Panc1 (cell line): ENCODE results near the gene PTGIR.

Experiments used
- CTCF ChIP-seq: fragments of 450-650 bp; IDR thresholded peaks from 2 replicates; pipeline ENCODE4 v1.5.1; 2017; ENCODE audit warnings: mild to moderate bottlenecking
- POLR2AphosphoS5 ChIP-seq: IDR thresholded peaks from 2 replicates; pipeline ENCODE4 v1.6.1; 2012; ENCODE audit warnings: mild to moderate bottlenecking, low read depth, low read length, moderate library complexity
- REST ChIP-seq, 2 experiments: IDR thresholded peaks; 2 replicates each; pipeline ENCODE4 v1.6.1; 2011 to 2012; ENCODE audit warnings: low read depth in 2 of 2, control low read depth in 1 of 2, low read length in 1 of 2, mild to moderate bottlenecking in 1 of 2, moderate library complexity in 1 of 2; ENCODE audit not compliant: insufficient read depth in 1 of 2

GRCh38 chr19:46626446-46626845 is 1.6 kb upstream of the PTGIR start:
- TF ChIP-seq REST (IDR thresholded peaks at IDR 0.05; ENCODE audit: insufficient read depth in 1 of 2, low read depth in 2 of 2, low read length in 1 of 2) (no peak), CTCF (no peak), POLR2AphosphoS5 (no peak)
